HepG2 (cell line): ENCODE data around the gene GNG7. TPM values are rescaled to one million over a fixed set of nuclear protein-coding genes. Genes with fewer than 3 reads are reported as not detected.
A peak's percentile ranks its signal among the peaks of the same experiment; 100 is the strongest.

Source experiments
- FOSL1 ChIP-seq: sonication (generic); formaldehyde crosslinking; IDR thresholded peaks from 2 replicates; pipeline ENCODE4 v1.9.0; 2021; ENCODE audit warnings: missing genetic modification reagents, borderline replicate concordance
- MBNL3 ChIP-seq: fragments of 250-450 bp; sonication (Bioruptor Pico); conservative IDR thresholded peaks from 2 replicates; pipeline ENCODE4 v1.8.0; 2022; ENCODE audit warnings: mild to moderate bottlenecking, inconsistent platforms
- MLLT10 ChIP-seq: sonication (generic); formaldehyde crosslinking; IDR thresholded peaks from 2 replicates; pipeline ENCODE4 v1.4.0; 2020; ENCODE audit warnings: missing genetic modification reagents
- NR2F6 ChIP-seq, 2 experiments: IDR thresholded peaks; 2 replicates each; pipeline ENCODE4 v1.6.1; 2016; ENCODE audit warnings: antibody characterized with exemption in 1 of 2, mild to moderate bottlenecking in 1 of 2
- POGZ ChIP-seq: sonication (generic); formaldehyde crosslinking; IDR thresholded peaks from 2 replicates; pipeline ENCODE4 v1.4.0; 2020; ENCODE audit warnings: mild to moderate bottlenecking, missing genetic modification reagents
- SETDB1 ChIP-seq: sonication (generic); formaldehyde crosslinking; IDR thresholded peaks from 2 replicates; pipeline ENCODE4 v1.5.1; 2020; ENCODE audit warnings: missing genetic modification reagents, mild to moderate bottlenecking, borderline replicate concordance
- SRF ChIP-seq: IDR thresholded peaks from 2 replicates; pipeline ENCODE4 v1.6.1; 2011; ENCODE audit warnings: mild to moderate bottlenecking, low read depth, low read length, moderate library complexity
- ZNF256 ChIP-seq: sonication (generic); formaldehyde crosslinking; conservative IDR thresholded peaks from 2 replicates; pipeline ENCODE4 v1.4.0; 2020; ENCODE audit warnings: missing genetic modification reagents
- ZNF333 ChIP-seq: sonication (generic); formaldehyde crosslinking; IDR thresholded peaks from 2 replicates; pipeline ENCODE4 v1.4.0; 2020; ENCODE audit warnings: mild to moderate bottlenecking, missing genetic modification reagents, borderline replicate concordance
- ZNF629 ChIP-seq: sonication (generic); formaldehyde crosslinking; conservative IDR thresholded peaks from 2 replicates; pipeline ENCODE4 v1.5.0; 2020; ENCODE audit warnings: missing genetic modification reagents
- polyA plus RNA-seq, 8 experiments: library from polyadenylated mRNA; depleted of rRNA in 3 of 8; stranded (reverse) in 7 of 8; unstranded in 1 of 8; fragments of >200 nt; fragmentation: Illumina TruSeq in 4 of 8; extraction: Trizol in 4 of 8; gene quantifications; 2 replicates each; pipeline versions ENCODE4 v1.2.1 to v1.2.3, GENCODE V29; 2011 to 2016; ENCODE audit warnings: low read depth in 4 of 8, missing spikeins in 1 of 8, mixed read lengths in 1 of 8; ENCODE audit not compliant: insufficient read depth in 1 of 8
- total RNA-seq, 5 experiments: library from RNA; depleted of rRNA; stranded (reverse); fragments of >200 nt; fragmentation: Illumina TruSeq; extraction: Trizol; gene quantifications; 2 replicates each; pipeline ENCODE4 v1.2.3, GENCODE V29; 2016; ENCODE audit warnings: low read depth in 1 of 5
- TF ChIP-seq, protein P1 (sequence below): sonication (generic); formaldehyde crosslinking; IDR thresholded peaks from 2 replicates; pipeline ENCODE4 v1.8.0; 2022; ENCODE audit warnings: missing genetic modification reagents, low read depth, mild to moderate bottlenecking, borderline replicate concordance
- TF ChIP-seq, protein P2 (sequence below): sonication (generic); formaldehyde crosslinking; IDR thresholded peaks from 2 replicates; pipeline ENCODE4 v1.5.1; 2020; ENCODE audit warnings: mild to moderate bottlenecking, missing genetic modification reagents
- TF ChIP-seq, protein P3 (sequence below): sonication (generic); IDR thresholded peaks from 2 replicates; pipeline ENCODE4 v1.6.1; 2016; ENCODE audit warnings: low read depth, borderline replicate concordance
- TF ChIP-seq, protein P4 (sequence below): sonication (generic); formaldehyde crosslinking; IDR thresholded peaks from 2 replicates; pipeline ENCODE4 v1.4.0; 2020; ENCODE audit warnings: mild to moderate bottlenecking, missing genetic modification reagents, borderline replicate concordance
- TF ChIP-seq, protein P5 (sequence below): sonication (generic); formaldehyde crosslinking; IDR thresholded peaks from 2 replicates; pipeline ENCODE4 v1.8.0; 2022; ENCODE audit warnings: low read depth, missing genetic modification reagents
- TF ChIP-seq, protein P6 (sequence below): sonication (generic); formaldehyde crosslinking; IDR thresholded peaks from 2 replicates; pipeline ENCODE4 v1.4.0; 2020; ENCODE audit warnings: mild to moderate bottlenecking, missing genetic modification reagents
- TF ChIP-seq, protein P7 (sequence below): sonication (generic); formaldehyde crosslinking; IDR thresholded peaks from 2 replicates; pipeline ENCODE4 v1.8.1; 2023; ENCODE audit warnings: mild to moderate bottlenecking, missing genetic modification reagents

The GNG7 gene
- total and polyA plus RNA-seq, 2 of the 13 experiments (the other 11 are each of a cell fraction or from before 2014, with no cell fraction given): 1.4 to 3.3 TPM

DNA sequence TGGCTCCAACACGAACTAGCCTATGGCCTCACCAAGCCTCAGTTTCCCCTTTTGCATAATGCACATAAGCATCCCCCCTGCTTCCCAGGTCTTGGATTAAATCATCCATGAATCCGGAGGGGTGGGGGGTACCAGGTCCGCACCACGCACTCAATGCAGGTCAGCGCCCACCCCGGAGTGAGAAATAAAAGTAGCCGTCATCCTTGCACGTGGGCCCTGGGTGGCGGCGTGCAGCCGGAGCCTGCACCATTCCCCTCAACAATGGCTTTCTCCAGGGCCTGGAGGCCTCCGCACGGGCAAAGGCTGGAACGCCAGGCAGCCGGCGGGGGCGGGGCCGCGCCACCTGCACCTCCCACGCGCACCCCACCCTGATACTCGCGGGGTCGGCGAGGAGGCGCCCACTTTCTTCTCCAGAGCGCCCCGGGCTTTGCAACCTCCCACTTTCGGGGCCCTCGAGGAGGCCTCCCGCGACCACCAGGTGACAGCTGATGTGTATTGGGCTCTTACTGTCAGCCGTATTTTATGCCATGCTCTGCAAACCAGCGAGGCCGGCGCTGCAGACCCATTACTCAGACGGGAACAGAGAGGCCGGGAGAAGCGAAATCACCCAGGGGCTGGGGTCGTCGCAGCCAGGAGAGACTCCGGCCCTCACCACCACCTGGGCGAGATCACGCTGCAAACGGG, 227.3 kb downstream of the GNG7 start (continued):
- TF ChIP-seq, protein P1, sequence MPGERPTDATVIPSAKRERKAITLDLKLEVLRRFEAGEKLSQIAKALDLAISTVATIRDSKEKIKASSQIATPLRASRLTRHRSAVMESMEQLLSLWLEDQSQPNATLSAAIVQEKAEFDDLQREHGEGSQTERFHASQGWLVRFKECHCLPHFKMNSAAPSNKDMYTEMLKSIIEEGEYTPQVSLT (CRISPR knock-in tag): no peak
- TF ChIP-seq, protein P2, sequence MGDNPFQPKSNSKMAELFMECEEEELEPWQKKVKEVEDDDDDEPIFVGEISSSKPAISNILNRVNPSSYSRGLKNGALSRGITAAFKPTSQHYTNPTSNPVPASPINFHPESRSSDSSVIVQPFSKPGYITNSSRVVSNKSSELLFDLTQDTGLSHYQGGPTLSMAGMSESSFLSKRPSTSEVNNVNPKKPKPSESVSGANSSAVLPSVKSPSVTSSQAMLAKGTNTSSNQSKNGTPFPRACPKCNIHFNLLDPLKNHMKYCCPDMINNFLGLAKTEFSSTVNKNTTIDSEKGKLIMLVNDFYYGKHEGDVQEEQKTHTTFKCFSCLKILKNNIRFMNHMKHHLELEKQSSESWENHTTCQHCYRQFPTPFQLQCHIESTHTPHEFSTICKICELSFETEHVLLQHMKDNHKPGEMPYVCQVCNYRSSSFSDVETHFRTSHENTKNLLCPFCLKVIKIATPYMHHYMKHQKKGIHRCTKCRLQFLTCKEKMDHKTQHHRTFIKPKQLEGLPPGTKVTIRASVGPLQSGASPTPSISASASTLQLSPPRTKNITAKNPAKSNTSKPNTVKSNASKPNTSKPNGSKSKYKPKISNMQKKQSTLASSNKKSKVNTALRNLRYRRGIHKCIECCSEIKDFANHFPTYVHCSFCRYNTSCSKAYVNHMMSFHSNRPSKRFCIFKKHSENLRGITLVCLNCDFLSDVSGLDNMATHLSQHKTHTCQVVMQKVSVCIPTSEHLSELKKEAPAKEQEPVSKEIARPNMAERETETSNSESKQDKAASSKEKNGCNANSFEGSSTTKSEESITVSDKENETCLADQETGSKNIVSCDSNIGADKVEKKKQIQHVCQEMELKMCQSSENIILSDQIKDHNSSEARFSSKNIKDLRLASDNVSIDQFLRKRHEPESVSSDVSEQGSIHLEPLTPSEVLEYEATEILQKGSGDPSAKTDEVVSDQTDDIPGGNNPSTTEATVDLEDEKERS (CRISPR knock-in tag): no peak
- TF ChIP-seq, protein P3, sequence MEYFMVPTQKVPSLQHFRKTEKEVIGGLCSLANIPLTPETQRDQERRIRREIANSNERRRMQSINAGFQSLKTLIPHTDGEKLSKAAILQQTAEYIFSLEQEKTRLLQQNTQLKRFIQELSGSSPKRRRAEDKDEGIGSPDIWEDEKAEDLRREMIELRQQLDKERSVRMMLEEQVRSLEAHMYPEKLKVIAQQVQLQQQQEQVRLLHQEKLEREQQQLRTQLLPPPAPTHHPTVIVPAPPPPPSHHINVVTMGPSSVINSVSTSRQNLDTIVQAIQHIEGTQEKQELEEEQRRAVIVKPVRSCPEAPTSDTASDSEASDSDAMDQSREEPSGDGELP: 0 out of 2 replicates have a peak, but pooled peaks have one; percentile 9
- TF ChIP-seq ZNF629: peak; percentile 100
- TF ChIP-seq, protein P4, sequence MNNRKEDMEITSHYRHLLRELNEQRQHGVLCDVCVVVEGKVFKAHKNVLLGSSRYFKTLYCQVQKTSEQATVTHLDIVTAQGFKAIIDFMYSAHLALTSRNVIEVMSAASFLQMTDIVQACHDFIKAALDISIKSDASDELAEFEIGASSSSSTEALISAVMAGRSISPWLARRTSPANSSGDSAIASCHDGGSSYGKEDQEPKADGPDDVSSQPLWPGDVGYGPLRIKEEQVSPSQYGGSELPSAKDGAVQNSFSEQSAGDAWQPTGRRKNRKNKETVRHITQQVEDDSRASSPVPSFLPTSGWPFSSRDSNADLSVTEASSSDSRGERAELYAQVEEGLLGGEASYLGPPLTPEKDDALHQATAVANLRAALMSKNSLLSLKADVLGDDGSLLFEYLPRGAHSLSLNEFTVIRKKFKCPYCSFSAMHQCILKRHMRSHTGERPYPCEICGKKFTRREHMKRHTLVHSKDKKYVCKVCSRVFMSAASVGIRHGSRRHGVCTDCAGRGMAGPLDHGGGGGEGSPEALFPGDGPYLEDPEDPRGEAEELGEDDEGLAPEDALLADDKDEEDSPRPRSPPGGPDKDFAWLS (CRISPR knock-in tag): no peak
- no peak for TF ChIP-seq ZNF333 (CRISPR knock-in tag)
- no peak for TF ChIP-seq SETDB1 (CRISPR knock-in tag)
- no peak for TF ChIP-seq MBNL3
- TF ChIP-seq MLLT10 (CRISPR knock-in tag): no peak
- no peak for TF ChIP-seq SRF
- TF ChIP-seq POGZ: no peak
- TF ChIP-seq FOSL1: no peak; the same call in 1 of the 2 replicates
- TF ChIP-seq, protein P5, sequence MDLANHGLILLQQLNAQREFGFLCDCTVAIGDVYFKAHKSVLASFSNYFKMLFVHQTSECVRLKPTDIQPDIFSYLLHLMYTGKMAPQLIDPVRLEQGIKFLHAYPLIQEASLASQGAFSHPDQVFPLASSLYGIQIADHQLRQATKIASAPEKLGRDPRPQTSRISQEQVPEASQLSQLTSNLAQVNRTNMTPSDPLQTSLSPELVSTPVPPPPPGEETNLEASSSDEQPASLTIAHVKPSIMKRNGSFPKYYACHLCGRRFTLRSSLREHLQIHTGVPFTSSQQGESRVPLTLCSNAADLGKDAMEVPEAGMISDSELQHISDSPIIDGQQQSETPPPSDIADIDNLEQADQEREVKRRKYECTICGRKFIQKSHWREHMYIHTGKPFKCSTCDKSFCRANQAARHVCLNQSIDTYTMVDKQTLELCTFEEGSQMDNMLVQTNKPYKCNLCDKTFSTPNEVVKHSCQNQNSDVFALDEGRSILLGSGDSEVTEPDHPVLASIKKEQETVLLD (CRISPR knock-in tag): peak; percentile 19; the same call in 1 of the 2 replicates
- no peak for TF ChIP-seq ZNF256 (CRISPR knock-in tag)
- TF ChIP-seq NR2F6 (IDR thresholded peaks at IDR 0.05): no peak
- TF ChIP-seq NR2F6 (CRISPR knock-in tag; IDR thresholded peaks at IDR 0.05): no peak
- TF ChIP-seq, protein P6, sequence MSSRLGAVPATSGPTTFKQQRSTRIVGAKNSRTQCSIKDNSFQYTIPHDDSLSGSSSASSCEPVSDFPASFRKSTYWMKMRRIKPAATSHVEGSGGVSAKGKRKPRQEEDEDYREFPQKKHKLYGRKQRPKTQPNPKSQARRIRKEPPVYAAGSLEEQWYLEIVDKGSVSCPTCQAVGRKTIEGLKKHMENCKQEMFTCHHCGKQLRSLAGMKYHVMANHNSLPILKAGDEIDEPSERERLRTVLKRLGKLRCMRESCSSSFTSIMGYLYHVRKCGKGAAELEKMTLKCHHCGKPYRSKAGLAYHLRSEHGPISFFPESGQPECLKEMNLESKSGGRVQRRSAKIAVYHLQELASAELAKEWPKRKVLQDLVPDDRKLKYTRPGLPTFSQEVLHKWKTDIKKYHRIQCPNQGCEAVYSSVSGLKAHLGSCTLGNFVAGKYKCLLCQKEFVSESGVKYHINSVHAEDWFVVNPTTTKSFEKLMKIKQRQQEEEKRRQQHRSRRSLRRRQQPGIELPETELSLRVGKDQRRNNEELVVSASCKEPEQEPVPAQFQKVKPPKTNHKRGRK (CRISPR knock-in tag): no peak
- TF ChIP-seq, protein P7, sequence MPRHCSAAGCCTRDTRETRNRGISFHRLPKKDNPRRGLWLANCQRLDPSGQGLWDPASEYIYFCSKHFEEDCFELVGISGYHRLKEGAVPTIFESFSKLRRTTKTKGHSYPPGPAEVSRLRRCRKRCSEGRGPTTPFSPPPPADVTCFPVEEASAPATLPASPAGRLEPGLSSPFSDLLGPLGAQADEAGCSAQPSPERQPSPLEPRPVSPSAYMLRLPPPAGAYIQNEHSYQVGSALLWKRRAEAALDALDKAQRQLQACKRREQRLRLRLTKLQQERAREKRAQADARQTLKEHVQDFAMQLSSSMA: no peak
